Activated naive CD8-positive, alpha-beta T cell treated with anti-CD3 and anti-CD28 coated beads, Interleukin-2, amount 50 U/mL, for 16 hours (primary cell): Measurements from ENCODE around the gene LRRN2.

ENCODE experiments used
- DNase-seq: peaks from one replicate; pipeline ENCODE4 v3.0.0-alpha.2; 2020; ENCODE audit warnings: low read depth, low spot score

Gene LRRN2

GRCh38 chr1:204602111-204602579 lies 83.4 kb downstream of the LRRN2 start:
- no peak for DNase-seq

DNA sequence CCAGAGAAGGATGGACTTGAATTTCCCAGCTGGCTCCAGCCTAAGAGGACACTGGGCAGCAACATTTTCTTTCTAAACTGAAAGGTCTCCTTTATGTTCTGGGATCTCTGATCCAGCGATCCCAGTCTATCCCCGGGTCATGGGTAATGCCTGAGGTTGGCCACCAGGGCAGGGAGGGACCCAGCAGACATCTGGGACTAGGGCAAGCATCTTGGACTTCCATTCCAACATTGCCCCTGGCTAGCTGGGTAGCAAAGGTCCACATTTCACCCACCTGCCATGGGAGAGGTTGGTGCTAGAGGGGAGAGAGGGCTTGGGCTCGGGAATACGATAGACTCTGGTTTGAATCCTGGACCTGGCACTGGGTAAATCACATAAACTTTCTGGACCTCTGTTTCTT lies 84.6 kb downstream of the LRRN2 start:
- DNase-seq = no peak

DNA sequence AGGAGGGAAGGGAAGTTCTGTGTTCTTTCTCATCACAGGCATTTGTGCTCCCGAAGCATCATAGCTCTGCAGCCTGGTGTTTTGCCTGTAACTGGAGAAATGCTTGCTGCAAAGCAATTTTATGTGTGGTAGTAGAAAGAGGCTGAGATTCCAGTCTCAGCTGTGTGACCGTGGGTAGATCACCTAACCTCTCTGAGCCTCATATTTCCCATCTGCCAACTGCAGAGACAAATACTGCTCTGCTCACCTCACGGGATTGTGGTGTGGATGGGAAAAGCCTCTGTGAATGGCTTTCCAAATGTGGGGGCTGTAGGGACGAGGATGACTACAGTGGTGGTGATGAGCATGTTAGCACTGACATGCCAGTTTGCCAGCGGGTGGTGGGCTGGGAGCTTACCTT lies 85.3 kb downstream of the LRRN2 start:
- no peak for DNase-seq

- DNase-seq = no peak
Measured at GRCh38 chr1:204599596-204599995, 85.9 kb downstream of the LRRN2 start.

GRCh38 chr1:204599098-204599497 lies 86.4 kb downstream of the LRRN2 start:
- DNase-seq = no peak

GRCh38 chr1:204598319-204598969 lies 87.1 kb downstream of the LRRN2 start:
- no peak for DNase-seq

GRCh38 chr1:204592246-204592948 lies 93.1 kb downstream of the LRRN2 start:
- no peak for DNase-seq

- no peak for DNase-seq
Measured at GRCh38 chr1:204591473-204592090, 94.0 kb downstream of the LRRN2 start.

GRCh38 chr1:204589409-204590038 lies 96.0 kb downstream of the LRRN2 start:
- no peak for DNase-seq

DNA sequence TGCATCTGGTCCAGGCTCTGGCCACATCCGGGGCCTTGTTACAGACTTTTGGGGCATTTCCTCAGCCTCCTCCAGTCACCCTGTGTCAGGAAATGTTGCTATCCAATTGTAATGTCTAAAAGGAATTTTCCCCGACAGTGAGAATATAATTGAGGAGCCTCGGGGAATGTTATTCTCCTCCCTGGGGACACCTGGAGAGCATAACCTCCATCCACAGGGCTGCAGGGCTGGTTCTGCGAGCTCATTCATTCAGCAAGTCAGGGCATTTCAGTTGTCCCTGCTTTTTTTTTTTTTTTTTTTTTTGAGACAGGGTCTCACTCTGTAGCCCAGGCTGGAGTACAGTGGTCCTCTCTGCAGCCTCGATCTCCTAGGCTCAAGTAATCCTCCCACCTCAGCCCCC lies 96.7 kb downstream of the LRRN2 start:
- no peak for DNase-seq

- DNase-seq = no peak
Measured at GRCh38 chr1:204587621-204588020, 97.9 kb downstream of the LRRN2 start.

GRCh38 chr1:204584699-204585372 lies 100.7 kb downstream of the LRRN2 start:
- no peak for DNase-seq

DNA sequence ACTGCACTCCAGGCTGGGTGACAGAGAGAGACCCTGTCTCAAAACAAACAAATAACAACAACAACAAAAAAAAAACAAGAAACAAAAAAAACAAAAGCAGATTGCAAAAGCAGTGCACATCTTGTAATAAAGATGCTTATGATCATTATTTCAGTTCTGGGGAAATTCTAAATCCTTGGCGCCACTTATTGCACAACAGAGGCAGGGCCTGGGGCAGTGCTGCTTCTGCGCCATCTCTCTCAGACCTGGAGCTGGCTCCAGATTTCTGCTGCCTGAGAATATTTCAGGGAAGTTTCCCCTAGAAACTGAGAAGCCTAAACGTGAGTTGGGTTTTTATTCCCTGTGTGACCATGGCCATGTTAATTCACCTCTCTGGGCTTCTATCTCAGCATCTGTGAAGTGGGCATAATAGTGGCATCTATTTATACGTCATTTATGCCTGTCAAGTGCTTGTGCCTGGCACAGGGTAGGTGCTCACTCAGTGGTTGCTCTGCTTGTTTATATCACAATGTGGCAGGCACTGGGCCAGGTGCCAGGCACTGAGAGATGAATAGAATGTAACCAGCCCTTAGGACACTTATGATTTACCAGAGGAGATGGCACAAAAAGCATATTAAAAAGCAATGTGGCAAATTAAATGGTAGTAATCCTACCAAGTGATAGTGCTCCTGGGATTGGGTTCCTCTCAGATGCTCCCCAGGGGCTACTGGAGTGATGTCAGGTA lies 101.5 kb downstream of the LRRN2 start:
- no peak for DNase-seq

GRCh38 chr1:204581759-204582158 lies 103.8 kb downstream of the LRRN2 start:
- no peak for DNase-seq

DNA sequence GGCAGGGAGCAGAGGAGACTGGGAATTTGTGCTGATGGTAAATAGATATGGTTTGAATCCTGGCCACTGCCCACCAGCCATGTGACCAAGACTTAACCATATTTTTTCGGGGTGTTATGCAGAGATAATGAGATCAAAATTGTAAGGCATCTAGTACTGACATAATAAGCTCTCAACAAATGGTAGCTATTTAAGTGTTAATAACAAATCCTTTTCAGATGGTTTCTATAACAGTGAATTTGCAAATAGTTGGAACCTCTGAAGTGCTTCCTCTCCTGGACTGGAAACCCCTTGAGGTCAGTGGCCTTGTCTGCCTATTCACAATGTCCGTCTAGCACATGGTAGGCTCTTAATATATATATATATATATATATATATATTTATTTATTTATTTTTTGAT lies 104.7 kb downstream of the LRRN2 start:
- no peak for DNase-seq

DNA sequence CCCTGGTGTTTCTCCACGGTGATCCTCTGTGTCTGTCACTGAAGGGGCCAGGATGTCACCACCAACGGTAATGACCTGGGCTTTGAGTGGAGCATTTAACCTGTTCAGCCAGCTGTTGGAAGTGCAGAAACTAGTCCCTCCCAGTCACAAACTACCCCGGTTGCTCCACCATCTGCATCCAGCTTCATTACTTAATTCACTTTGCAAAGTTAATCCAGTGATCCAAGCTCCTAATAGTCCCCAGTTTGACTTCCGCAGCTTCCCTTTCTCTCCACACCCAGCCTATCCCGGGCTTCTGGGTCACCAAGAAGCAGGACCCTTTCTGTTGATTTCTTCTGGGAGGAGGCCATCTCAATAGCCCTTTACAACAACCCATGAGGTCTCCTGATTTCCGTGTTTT lies 105.9 kb downstream of the LRRN2 start:
- DNase-seq = no peak

DNA sequence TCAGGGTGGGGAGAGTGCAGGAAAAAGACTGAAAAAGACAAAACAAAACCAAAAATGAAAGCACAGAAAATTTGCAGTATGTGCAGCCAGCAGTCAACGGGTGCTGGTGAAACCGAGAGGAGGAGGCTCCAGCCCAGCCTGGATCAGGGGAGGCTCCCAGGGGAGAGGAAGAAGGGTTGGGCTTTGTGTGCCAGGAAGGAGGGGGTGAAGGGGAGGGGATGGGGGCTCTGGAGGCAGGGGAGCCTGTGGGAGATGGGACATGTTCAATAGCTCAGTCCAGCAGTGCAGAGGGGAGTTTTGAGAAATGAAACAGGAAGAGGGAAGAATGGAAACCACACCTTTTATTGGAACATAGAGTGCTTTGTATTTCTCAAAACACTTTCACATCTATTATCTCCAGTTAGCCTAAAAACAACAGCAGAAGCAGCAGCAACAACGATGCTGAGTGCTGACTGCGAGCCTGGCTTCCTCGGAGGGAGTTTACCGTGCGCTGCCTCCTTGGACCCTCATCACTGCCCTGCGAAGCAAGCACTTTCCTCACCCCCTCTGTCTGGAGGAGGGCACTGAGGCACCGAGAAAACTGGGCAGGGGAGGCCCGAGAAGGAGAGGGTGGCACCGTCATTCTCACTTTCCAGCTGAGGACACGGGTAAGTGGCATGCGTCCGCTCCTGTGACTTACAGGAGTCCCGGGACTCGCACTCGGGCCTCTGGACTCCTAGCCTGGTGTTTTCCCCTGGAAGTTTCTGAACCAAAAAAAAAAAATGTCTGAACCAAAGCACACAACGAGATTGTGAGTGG lies 106.5 kb downstream of the LRRN2 start:
- DNase-seq = no peak

GRCh38 chr1:204577794-204578478 lies 107.6 kb downstream of the LRRN2 start:
- DNase-seq = no peak

- no peak for DNase-seq
Measured at GRCh38 chr1:204576422-204576821, 109.1 kb downstream of the LRRN2 start.
